ENCODE data around the gene MAP4. TPM values are rescaled to one million over a fixed set of nuclear protein-coding genes. Genes with fewer than 3 reads are reported as not detected.
A peak's percentile ranks its signal among the peaks of the same experiment; 100 is the strongest.

MAP4 gene
- polyA plus RNA-seq, 2 of the 4 experiments (the other 2 are of a cell fraction) = 77.7 to 98.5 TPM

- TF ChIP-seq TP53 (CRISPR knock-in tag; IDR thresholded peaks at IDR 0.05) = peak; percentile 58; the same call in 1 of the 2 replicates
- peak; percentile 13; the same call in 1 of the 2 replicates for TF ChIP-seq GATA3 (IDR thresholded peaks at IDR 0.05; ENCODE audit: borderline replicate concordance)
- peak; percentile 41; the same call in 1 of the 2 replicates for TF ChIP-seq E2F6 (IDR thresholded peaks at IDR 0.05; ENCODE audit: borderline replicate concordance, low read depth)
- peak; percentile 38; the same call in 1 of the 2 replicates for TF ChIP-seq MYC (IDR thresholded peaks at IDR 0.05; ENCODE audit: borderline replicate concordance, low read length)
Observed at GRCh38 chr3:47824541-47825473, 191.4 kb downstream of the MAP4 start (continued).

- TF ChIP-seq CBX2 (IDR thresholded peaks at IDR 0.05; ENCODE audit: borderline replicate concordance, low read depth) = no peak
- no peak for TF ChIP-seq HMGXB4 (CRISPR knock-in tag; IDR thresholded peaks at IDR 0.05; ENCODE audit: borderline replicate concordance)
- TF ChIP-seq KDM5A (IDR thresholded peaks at IDR 0.05) = no peak
- TF ChIP-seq ZC3H11A (IDR thresholded peaks at IDR 0.05) = no peak
- no peak for TF ChIP-seq ATOH8 (CRISPR knock-in tag; IDR thresholded peaks at IDR 0.05; ENCODE audit: low read depth)
- no peak for TF ChIP-seq RFX5 (IDR thresholded peaks at IDR 0.05)
- TF ChIP-seq TFCP2L1 (CRISPR knock-in tag; IDR thresholded peaks at IDR 0.05) = no peak
- TF ChIP-seq FOSL2 (IDR thresholded peaks at IDR 0.05) = no peak
- TF ChIP-seq FOSL2 (CRISPR knock-in tag; IDR thresholded peaks at IDR 0.05) = no peak
- no peak for TF ChIP-seq HOXB13 (CRISPR knock-in tag; IDR thresholded peaks at IDR 0.05; ENCODE audit: low read depth)
- TF ChIP-seq CHD4 (IDR thresholded peaks at IDR 0.05; ENCODE audit: borderline replicate concordance) = no peak
- TF ChIP-seq EHMT2 (IDR thresholded peaks at IDR 0.05; ENCODE audit: low read depth) = no peak
- TF ChIP-seq RARB (CRISPR knock-in tag; IDR thresholded peaks at IDR 0.05) = no peak
- no peak for TF ChIP-seq JUN (IDR thresholded peaks at IDR 0.05)
- no peak for TF ChIP-seq HOXA7 (CRISPR knock-in tag; IDR thresholded peaks at IDR 0.05)
- no peak for TF ChIP-seq RNF2 (IDR thresholded peaks at IDR 0.05; ENCODE audit: borderline replicate concordance, low read depth)
- no peak for TF ChIP-seq HEYL (CRISPR knock-in tag; IDR thresholded peaks at IDR 0.05)
- no peak for TF ChIP-seq POLR2A (IDR thresholded peaks at IDR 0.05; ENCODE audit: low read length)
- TF ChIP-seq SREBF2 (IDR thresholded peaks at IDR 0.05) = no peak
- TF ChIP-seq ZSCAN20 (CRISPR knock-in tag; IDR thresholded peaks at IDR 0.05) = no peak
- TF ChIP-seq HOXB5 (CRISPR knock-in tag; IDR thresholded peaks at IDR 0.05) = no peak
- FAIRE-seq (no peak), ATAC-seq (no peak), DNase-seq (ENCODE audit: low read depth in 1 of 2, low spot score in 1 of 2) (no peak)
- WGBS (ENCODE audit: missing lambda C conversion rate) = 90% methylated on average over 6 of the region's 7 CpGs
- CTCF ChIA-PET = interaction anchor here (1.3 to 5.6 kb wide), 2 partner anchors 7 to 172 kb away, joined by 6 to 33 read pairs; no protein-coding TSS in a partner anchor
- no peaks in the 10 kb centered on the region for H3K4me1 ChIP-seq
- POLR2A ChIA-PET = interaction anchor here (1.1 kb wide), 1 partner anchor 12 kb away, joined by 3 read pairs; no protein-coding TSS in a partner anchor
- no peak overlapping the region for H3K4me2 ChIP-seq
- H3K4me3 ChIP-seq = no peak overlapping the region
- no peak overlapping the region for H3K27ac ChIP-seq
- no peaks in the 10 kb centered on the region for H3K9me3 ChIP-seq
Observed at GRCh38 chr3:47817609-47818008, 198.6 kb downstream of the MAP4 start.

Data from A549 (cell line).